WTC11 (cell line): Measurements from ENCODE around the gene UBE2H. TPM values are rescaled to one million over a fixed set of nuclear protein-coding genes. Genes with fewer than 3 reads are reported as not detected.
A peak's percentile ranks its signal among the peaks of the same experiment; 100 is the strongest.
"Not testable (repeated sequence)": the region's sequence is repeated elsewhere in the genome, so short reads cannot be mapped to it uniquely, and the experiment has no call there.

Source experiments
- ATAC-seq: fragments of 200-7000 bp; cut with Tn5 transposase; 2 replicates; pipeline ENCODE4 v1.10.0; 2021; ENCODE audit warnings: mild to moderate bottlenecking, moderate library complexity
- CTCF ChIA-PET: fragments of 300-600 bp; sonication (Branson Sonifier 250); formaldehyde crosslinking; loops from one replicate; lab custom pipeline; 2021; ENCODE audit warnings: antibody characterized with exemption; lab: Charles Lee
- POLR2A ChIA-PET: fragments of 350-600 bp; sonication (Branson Sonifier 250); formaldehyde crosslinking; loops from one replicate; lab custom pipeline; 2021; ENCODE audit warnings: antibody characterized with exemption; lab: Charles Lee
- DNase-seq: peaks from one replicate; pipeline ENCODE4 v3.0.0; 2021; ENCODE audit warnings: low spot score
- H3K27ac Mint-ChIP-seq: 2 replicates; pipeline ENCODE4 v1.8.0; 2021; ENCODE audit warnings: mixed read lengths
- H3K27me3 Mint-ChIP-seq: 2 replicates; pipeline ENCODE4 v1.8.0; 2021; ENCODE audit warnings: low read depth, mild to moderate bottlenecking, moderate library complexity, mixed read lengths
- H3K36me3 Mint-ChIP-seq: 2 replicates; pipeline ENCODE4 v1.8.0; 2021; ENCODE audit warnings: mixed read lengths
- H3K4me1 Mint-ChIP-seq: 2 replicates; pipeline ENCODE4 v1.8.0; 2022; ENCODE audit warnings: mixed read lengths
- H3K4me3 Mint-ChIP-seq: 2 replicates; pipeline ENCODE4 v1.8.0; 2021; ENCODE audit warnings: mild to moderate bottlenecking, moderate library complexity, mixed read lengths
- H3K9me3 Mint-ChIP-seq: 2 replicates; pipeline ENCODE4 v1.8.0; 2021; ENCODE audit warnings: mixed read lengths
- CBFB ChIP-seq: sonication (generic); formaldehyde crosslinking; IDR thresholded peaks from 2 replicates; pipeline ENCODE4 v1.8.1; 2022; ENCODE audit warnings: mild to moderate bottlenecking, low read depth, missing genetic modification reagents
- E2F5 ChIP-seq: sonication (generic); formaldehyde crosslinking; IDR thresholded peaks from 2 replicates; pipeline ENCODE4 v1.8.1; 2022; ENCODE audit warnings: mild to moderate bottlenecking, moderate library complexity, missing genetic modification reagents
- EMX1 ChIP-seq: fragments of 250-450 bp; sonication (Bioruptor Pico); IDR thresholded peaks from 2 replicates; pipeline ENCODE4 v1.8.0; 2021; ENCODE audit warnings: mild to moderate bottlenecking
- ESRRA ChIP-seq: sonication (generic); formaldehyde crosslinking; IDR thresholded peaks from 2 replicates; pipeline ENCODE4 v1.8.1; 2022; ENCODE audit warnings: mild to moderate bottlenecking, missing genetic modification reagents, borderline replicate concordance
- FOXK1 ChIP-seq: sonication (generic); formaldehyde crosslinking; IDR thresholded peaks from 2 replicates; pipeline ENCODE4 v1.8.0; 2022; ENCODE audit warnings: mild to moderate bottlenecking, moderate library complexity, missing genetic modification reagents
- GRHL2 ChIP-seq: fragments of 250-450 bp; sonication (Bioruptor Pico); IDR thresholded peaks from 2 replicates; pipeline ENCODE4 v1.8.0; 2022; ENCODE audit warnings: mild to moderate bottlenecking, moderate library complexity; ENCODE audit not compliant: insufficient replicate concordance, severe bottlenecking
- IRF2 ChIP-seq: sonication (generic); formaldehyde crosslinking; IDR thresholded peaks from 2 replicates; pipeline ENCODE4 v1.8.0; 2022; ENCODE audit warnings: low read depth, missing genetic modification reagents, borderline replicate concordance
- MXD4 ChIP-seq: fragments of 250-450 bp; sonication (Bioruptor Pico); IDR thresholded peaks from 2 replicates; pipeline ENCODE4 v1.8.0; 2021; ENCODE audit warnings: mild to moderate bottlenecking, moderate library complexity, borderline replicate concordance
- PRRX2 ChIP-seq: fragments of 250-450 bp; sonication (Bioruptor Pico); IDR thresholded peaks from 2 replicates; pipeline ENCODE4 v1.8.0; 2021; ENCODE audit warnings: mild to moderate bottlenecking
- RELA ChIP-seq: sonication (generic); formaldehyde crosslinking; IDR thresholded peaks from 2 replicates; pipeline ENCODE4 v1.8.1; 2022; ENCODE audit warnings: missing genetic modification reagents, mild to moderate bottlenecking, borderline replicate concordance
- ZNF317 ChIP-seq: sonication (generic); formaldehyde crosslinking; IDR thresholded peaks from 2 replicates; pipeline ENCODE4 v1.8.1; 2023; ENCODE audit warnings: low read depth, mild to moderate bottlenecking, moderate library complexity, missing genetic modification reagents, borderline replicate concordance
- ZNF423 ChIP-seq: fragments of 250-450 bp; sonication (Bioruptor Pico); IDR thresholded peaks from 2 replicates; pipeline ENCODE4 v2.1.2; 2022; ENCODE audit warnings: mild to moderate bottlenecking, moderate library complexity
- ZNF671 ChIP-seq: fragments of 250-450 bp; sonication (Bioruptor Pico); IDR thresholded peaks from 2 replicates; pipeline ENCODE4 v1.8.0; 2021; ENCODE audit warnings: mild to moderate bottlenecking
- total RNA-seq: library from RNA; stranded (reverse); gene quantifications from 3 replicates; pipeline ENCODE4 v1.2.3, GENCODE V29; 2021
- TF ChIP-seq, protein P1 (sequence below): sonication (generic); formaldehyde crosslinking; IDR thresholded peaks from 2 replicates; pipeline ENCODE4 v1.8.1; 2022; ENCODE audit warnings: low read depth, missing genetic modification reagents, borderline replicate concordance
- TF ChIP-seq, protein P2 (sequence below): fragments of 200-600 bp; IDR thresholded peaks from 2 replicates; pipeline ENCODE4 v1.8.0; 2022; ENCODE audit warnings: antibody characterized with exemption
- TF ChIP-seq, protein P3 (sequence below): sonication (generic); formaldehyde crosslinking; conservative IDR thresholded peaks from 2 replicates; pipeline ENCODE4 v1.8.1; 2022; ENCODE audit warnings: mild to moderate bottlenecking, missing genetic modification reagents

The UBE2H gene
- total RNA-seq, 1 experiment from 2014 or later = 55.0 TPM

DNA sequence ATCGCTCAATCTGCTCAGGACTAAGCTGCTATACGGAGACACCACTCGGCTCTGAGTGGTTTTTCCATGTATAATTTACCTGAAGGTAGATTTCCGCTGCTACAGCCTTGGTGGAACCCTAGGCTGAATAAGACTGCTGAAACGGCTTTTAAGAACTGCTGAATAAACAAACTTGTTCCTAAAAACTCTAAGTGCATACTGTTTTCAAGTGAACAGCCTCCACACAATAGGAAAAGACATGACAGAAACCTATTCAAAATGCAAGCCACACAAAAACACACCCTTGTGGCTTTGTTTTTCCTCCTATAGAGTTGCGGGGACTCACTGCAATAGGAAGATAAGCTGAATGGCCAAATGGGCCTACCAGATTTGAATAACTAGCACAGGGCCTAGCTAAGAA, 117.2 kb downstream of the UBE2H start:
- no peak overlapping the region for H3K4me3 Mint-ChIP-seq
- peak overlapping the region; percentile 80 for H3K27ac Mint-ChIP-seq
- CTCF ChIA-PET = interaction anchor here (0.7 to 6.4 kb wide), 7 partner anchors 10 to 253 kb away, joined by 3 to 45 read pairs (median 4); no protein-coding TSS in a partner anchor
- H3K9me3 Mint-ChIP-seq = no peaks in the 10 kb centered on the region
- ATAC-seq (no peak), DNase-seq (no peak)
- POLR2A ChIA-PET = no interaction called here
- peaks cover 23% of the 10 kb centered on the region for H3K36me3 Mint-ChIP-seq
- peaks cover 80% of the 10 kb centered on the region for H3K4me1 Mint-ChIP-seq
- H3K27me3 Mint-ChIP-seq = no peaks in the 10 kb centered on the region; the same call in 1 of the 2 replicates
- no peak for TF ChIP-seq RELA (CRISPR knock-in tag)
- TF ChIP-seq ZNF423 = no peak
- no peak for TF ChIP-seq ZNF671 (CRISPR knock-in tag)
- TF ChIP-seq IRF2 (CRISPR knock-in tag) = no peak
- TF ChIP-seq, protein P1, sequence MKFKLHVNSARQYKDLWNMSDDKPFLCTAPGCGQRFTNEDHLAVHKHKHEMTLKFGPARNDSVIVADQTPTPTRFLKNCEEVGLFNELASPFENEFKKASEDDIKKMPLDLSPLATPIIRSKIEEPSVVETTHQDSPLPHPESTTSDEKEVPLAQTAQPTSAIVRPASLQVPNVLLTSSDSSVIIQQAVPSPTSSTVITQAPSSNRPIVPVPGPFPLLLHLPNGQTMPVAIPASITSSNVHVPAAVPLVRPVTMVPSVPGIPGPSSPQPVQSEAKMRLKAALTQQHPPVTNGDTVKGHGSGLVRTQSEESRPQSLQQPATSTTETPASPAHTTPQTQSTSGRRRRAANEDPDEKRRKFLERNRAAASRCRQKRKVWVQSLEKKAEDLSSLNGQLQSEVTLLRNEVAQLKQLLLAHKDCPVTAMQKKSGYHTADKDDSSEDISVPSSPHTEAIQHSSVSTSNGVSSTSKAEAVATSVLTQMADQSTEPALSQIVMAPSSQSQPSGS (CRISPR knock-in tag) = no peak
- TF ChIP-seq ZNF317 (CRISPR knock-in tag) = no peak
- TF ChIP-seq, protein P2, sequence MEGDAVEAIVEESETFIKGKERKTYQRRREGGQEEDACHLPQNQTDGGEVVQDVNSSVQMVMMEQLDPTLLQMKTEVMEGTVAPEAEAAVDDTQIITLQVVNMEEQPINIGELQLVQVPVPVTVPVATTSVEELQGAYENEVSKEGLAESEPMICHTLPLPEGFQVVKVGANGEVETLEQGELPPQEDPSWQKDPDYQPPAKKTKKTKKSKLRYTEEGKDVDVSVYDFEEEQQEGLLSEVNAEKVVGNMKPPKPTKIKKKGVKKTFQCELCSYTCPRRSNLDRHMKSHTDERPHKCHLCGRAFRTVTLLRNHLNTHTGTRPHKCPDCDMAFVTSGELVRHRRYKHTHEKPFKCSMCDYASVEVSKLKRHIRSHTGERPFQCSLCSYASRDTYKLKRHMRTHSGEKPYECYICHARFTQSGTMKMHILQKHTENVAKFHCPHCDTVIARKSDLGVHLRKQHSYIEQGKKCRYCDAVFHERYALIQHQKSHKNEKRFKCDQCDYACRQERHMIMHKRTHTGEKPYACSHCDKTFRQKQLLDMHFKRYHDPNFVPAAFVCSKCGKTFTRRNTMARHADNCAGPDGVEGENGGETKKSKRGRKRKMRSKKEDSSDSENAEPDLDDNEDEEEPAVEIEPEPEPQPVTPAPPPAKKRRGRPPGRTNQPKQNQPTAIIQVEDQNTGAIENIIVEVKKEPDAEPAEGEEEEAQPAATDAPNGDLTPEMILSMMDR = no peak
- no peak for TF ChIP-seq EMX1 (CRISPR knock-in tag)
- no peak for TF ChIP-seq PRRX2 (CRISPR knock-in tag)
- TF ChIP-seq FOXK1 (CRISPR knock-in tag) = no peak
- TF ChIP-seq, protein P3, sequence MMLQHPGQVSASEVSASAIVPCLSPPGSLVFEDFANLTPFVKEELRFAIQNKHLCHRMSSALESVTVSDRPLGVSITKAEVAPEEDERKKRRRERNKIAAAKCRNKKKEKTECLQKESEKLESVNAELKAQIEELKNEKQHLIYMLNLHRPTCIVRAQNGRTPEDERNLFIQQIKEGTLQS = no peak
- no peak for TF ChIP-seq GRHL2 (CRISPR knock-in tag)
- TF ChIP-seq E2F5 = no peak
- no peak for TF ChIP-seq MXD4 (CRISPR knock-in tag)

- H3K27ac Mint-ChIP-seq, H3K27me3 Mint-ChIP-seq, DNase-seq, H3K9me3 Mint-ChIP-seq, ATAC-seq, H3K4me3 Mint-ChIP-seq: not testable (repeated sequence)
- Mint-ChIP-seq H3K4me1 (peaks cover 90% of the 10 kb centered on the region), H3K36me3 (peaks cover 16% of the 10 kb centered on the region)
- ChIA-PET CTCF (interaction anchor here (6.4 kb wide), 1 partner anchor 8 kb away, joined by 45 read pairs; no protein-coding TSS in a partner anchor), POLR2A (interaction anchor here (1.3 kb wide), 1 partner anchor 10 kb away, joined by 3 read pairs; no protein-coding TSS in a partner anchor)
These were observed 119.4 kb downstream of the UBE2H start for GRCh38 chr7:129833353-129833752.

GRCh38 chr7:129832701-129833227, 120.0 kb downstream of the UBE2H start:
- TF ChIP-seq, protein P2 = no peak
- no peak for TF ChIP-seq CBFB
- TF ChIP-seq ESRRA = no peak
- no peak for TF ChIP-seq E2F5
- ChIA-PET POLR2A (no interaction called here), CTCF (interaction anchor here (0.5 kb wide), 1 partner anchor 178 kb away, joined by 3 read pairs; no protein-coding TSS in a partner anchor)
- Mint-ChIP-seq H3K4me3 (no peak overlapping the region), H3K36me3 (peaks cover 13% of the 10 kb centered on the region), H3K9me3 (no peaks in the 10 kb centered on the region), H3K27ac (no peak overlapping the region), H3K4me1 (peaks cover 84% of the 10 kb centered on the region), H3K27me3 (no peaks in the 10 kb centered on the region; the same call in 1 of the 2 replicates)
- no peak for ATAC-seq
- no peak for DNase-seq
